C4-2B (cell line): Measurements from ENCODE around the gene GFM2.
"Not testable (repeated sequence)": the region's sequence is repeated elsewhere in the genome, so short reads cannot be mapped to it uniquely, and the experiment has no call there.

Experiments
- H3K27ac ChIP-seq: fragments of 450-650 bp; 2 replicates; pipeline ENCODE4 v1.5.1; 2017
- CTCF ChIP-seq: fragments of 450-650 bp; conservative IDR thresholded peaks from 2 replicates; pipeline ENCODE4 v1.5.1; 2017; ENCODE audit warnings: mild to moderate bottlenecking
- ZFX ChIP-seq: fragments of 450-650 bp; IDR thresholded peaks from 2 replicates; pipeline ENCODE4 v1.6.1; 2017

GFM2 gene

GRCh38 chr5:74693191-74693590 is 73.7 kb downstream of the GFM2 start:
- TF ChIP-seq CTCF (no peak), ZFX (no peak)
- H3K27ac ChIP-seq, result no peak overlapping the region

GRCh38 chr5:74686962-74687751 is 79.8 kb downstream of the GFM2 start:
- no peak overlapping the region for H3K27ac ChIP-seq
- TF ChIP-seq ZFX (no peak), CTCF (no peak)

- TF ChIP-seq ZFX (no peak), CTCF (no peak)
- H3K27ac ChIP-seq, result peak overlapping the region; percentile 93
These were observed 80.8 kb downstream of the GFM2 start for GRCh38 chr5:74685979-74686631.

GRCh38 chr5:74684900-74685851 is 81.7 kb downstream of the GFM2 start, which contains the start of gene HEXB:
TSS of gene HEXB (plus strand) at chr5:74685233. CDS start at chr5:74685261, 28 bp downstream.
- TF ChIP-seq ZFX (peak; percentile 78), CTCF (peak; percentile 25; the same call in 1 of the 2 replicates)
- peak within 1 kb of the TSS; percentile 93 for H3K27ac ChIP-seq

- H3K27ac ChIP-seq, result no peak overlapping the region
- TF ChIP-seq CTCF (no peak), ZFX (no peak)
These were observed 87.0 kb downstream of the GFM2 start for GRCh38 chr5:74679966-74680365.

GRCh38 chr5:74679300-74679699 is 87.6 kb downstream of the GFM2 start:
- not testable (repeated sequence) for H3K27ac ChIP-seq

GRCh38 chr5:74678123-74678522 is 88.8 kb downstream of the GFM2 start:
- H3K27ac ChIP-seq, result not testable (repeated sequence)

GRCh38 chr5:74676466-74676865 is 90.5 kb downstream of the GFM2 start:
- H3K27ac ChIP-seq, result not testable (repeated sequence)
